ENCODE results near the gene GTF2IRD1. TPM values are rescaled to one million over a fixed set of nuclear protein-coding genes. Genes with fewer than 3 reads are reported as not detected.
A peak's percentile ranks its signal among the peaks of the same experiment; 100 is the strongest.

GTF2IRD1 gene
- total RNA-seq, 4 donors from 2014 or later = 2.8 to 27.1 (median 17.1) TPM

GRCh38 chr7:74454021-74454924 is 567 bp downstream of the GTF2IRD1 start:
- TF ChIP-seq POLR2A (IDR thresholded peaks at IDR 0.05) = no peak
- TF ChIP-seq, protein P1, sequence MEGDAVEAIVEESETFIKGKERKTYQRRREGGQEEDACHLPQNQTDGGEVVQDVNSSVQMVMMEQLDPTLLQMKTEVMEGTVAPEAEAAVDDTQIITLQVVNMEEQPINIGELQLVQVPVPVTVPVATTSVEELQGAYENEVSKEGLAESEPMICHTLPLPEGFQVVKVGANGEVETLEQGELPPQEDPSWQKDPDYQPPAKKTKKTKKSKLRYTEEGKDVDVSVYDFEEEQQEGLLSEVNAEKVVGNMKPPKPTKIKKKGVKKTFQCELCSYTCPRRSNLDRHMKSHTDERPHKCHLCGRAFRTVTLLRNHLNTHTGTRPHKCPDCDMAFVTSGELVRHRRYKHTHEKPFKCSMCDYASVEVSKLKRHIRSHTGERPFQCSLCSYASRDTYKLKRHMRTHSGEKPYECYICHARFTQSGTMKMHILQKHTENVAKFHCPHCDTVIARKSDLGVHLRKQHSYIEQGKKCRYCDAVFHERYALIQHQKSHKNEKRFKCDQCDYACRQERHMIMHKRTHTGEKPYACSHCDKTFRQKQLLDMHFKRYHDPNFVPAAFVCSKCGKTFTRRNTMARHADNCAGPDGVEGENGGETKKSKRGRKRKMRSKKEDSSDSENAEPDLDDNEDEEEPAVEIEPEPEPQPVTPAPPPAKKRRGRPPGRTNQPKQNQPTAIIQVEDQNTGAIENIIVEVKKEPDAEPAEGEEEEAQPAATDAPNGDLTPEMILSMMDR (IDR thresholded peaks at IDR 0.05) = no peak
- DNase-seq = no peak

DNA sequence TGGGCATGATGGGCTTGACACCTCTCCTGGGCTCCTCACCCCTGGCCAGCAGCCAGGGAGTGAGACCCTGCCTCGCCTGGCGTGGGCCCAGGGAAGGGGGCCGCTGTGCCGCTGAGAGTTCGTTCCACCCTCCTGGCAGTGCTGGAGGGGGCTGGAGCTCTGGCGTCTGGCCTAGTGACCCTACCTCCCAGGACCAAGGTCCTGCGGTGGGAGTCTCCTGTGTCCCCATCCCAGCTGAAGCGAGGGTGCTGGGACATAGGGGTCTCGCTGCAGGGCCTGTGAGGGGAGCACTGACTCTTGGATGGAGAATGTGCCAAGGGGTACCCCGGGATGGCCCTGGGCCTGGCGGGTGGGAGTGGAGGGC is 1.2 kb downstream of the GTF2IRD1 start:
- DNase-seq = no peak
- Histone ChIP-seq H3K9me3 (no peaks in the 10 kb centered on the region), H3K27ac (peak overlapping the region; percentile 60 to 90 (median 74)), H3K4me3 (peak overlapping the region in 3 of 4 donors; percentile 49 to 89 (median 84)), H3K27me3 (no peaks in the 10 kb centered on the region), H3K4me1 (peaks cover 3 to 31% (median 12%) of the 10 kb centered on the region in 4 donors), H3K36me3 (no peaks in the 10 kb centered on the region)
- TF ChIP-seq POLR2A (IDR thresholded peaks at IDR 0.05) = no peak
- TF ChIP-seq, protein P1 (IDR thresholded peaks at IDR 0.05) = no peak

More at GRCh38 chr7:74454021-74454924, 567 bp downstream of the GTF2IRD1 start:
- peaks cover 3 to 31% (median 12%) of the 10 kb centered on the region in 4 donors for H3K4me1 ChIP-seq
- no peaks in the 10 kb centered on the region for H3K27me3 ChIP-seq
- H3K9me3 ChIP-seq = no peaks in the 10 kb centered on the region
- H3K27ac ChIP-seq = peak overlapping the region; percentile 60 to 90 (median 74)
- peak overlapping the region; percentile 49 to 89 (median 69) for H3K4me3 ChIP-seq
- no peaks in the 10 kb centered on the region for H3K36me3 ChIP-seq

- Histone ChIP-seq H3K9me3 (no peaks in the 10 kb centered on the region), H3K4me1 (peaks cover 3 to 31% (median 12%) of the 10 kb centered on the region in 4 donors), H3K27me3 (no peaks in the 10 kb centered on the region), H3K36me3 (no peaks in the 10 kb centered on the region), H3K27ac (peak overlapping the region; percentile 60 to 90 (median 74)), H3K4me3 (peak overlapping the region in 2 of 4 donors; percentile 84 to 89)
- peak in 1 of 2 donors; percentile 72 for TF ChIP-seq POLR2A (IDR thresholded peaks at IDR 0.05)
- TF ChIP-seq, protein P1 (IDR thresholded peaks at IDR 0.05) = no peak
- peak in 2 of 3 donors; percentile 76 to 82 for DNase-seq
Measured at GRCh38 chr7:74455291-74455804, 1.6 kb downstream of the GTF2IRD1 start.

DNA sequence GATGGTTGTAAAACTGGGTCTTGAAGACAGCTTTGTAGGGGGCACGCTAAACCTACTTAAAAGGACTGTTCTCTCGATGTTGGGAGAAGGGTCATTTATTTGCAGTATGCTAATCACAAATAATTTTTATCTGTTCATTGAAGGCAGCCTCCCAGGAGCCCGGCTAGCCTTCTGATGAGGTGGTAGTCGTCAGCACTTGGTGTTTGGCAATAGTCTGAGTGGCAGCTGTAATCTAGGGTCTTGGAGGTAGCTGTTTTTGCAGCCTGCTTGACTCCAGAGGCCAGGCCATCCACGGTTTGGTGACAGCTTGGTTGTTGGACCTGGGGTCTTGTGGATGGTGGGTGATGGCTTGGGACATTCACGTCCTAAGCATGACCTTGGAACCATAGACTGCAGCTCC is 2.2 kb downstream of the GTF2IRD1 start:
- Histone ChIP-seq H3K9me3 (no peaks in the 10 kb centered on the region), H3K36me3 (no peaks in the 10 kb centered on the region), H3K27ac (peak overlapping the region in 2 of 4 donors; percentile 82 to 90), H3K4me1 (peaks cover 3 to 31% (median 12%) of the 10 kb centered on the region in 4 donors), H3K4me3 (no peak overlapping the region), H3K27me3 (no peaks in the 10 kb centered on the region)
- no peak for TF ChIP-seq POLR2A (IDR thresholded peaks at IDR 0.05)
- TF ChIP-seq, protein P1 (IDR thresholded peaks at IDR 0.05) = no peak
- DNase-seq = no peak

DNA sequence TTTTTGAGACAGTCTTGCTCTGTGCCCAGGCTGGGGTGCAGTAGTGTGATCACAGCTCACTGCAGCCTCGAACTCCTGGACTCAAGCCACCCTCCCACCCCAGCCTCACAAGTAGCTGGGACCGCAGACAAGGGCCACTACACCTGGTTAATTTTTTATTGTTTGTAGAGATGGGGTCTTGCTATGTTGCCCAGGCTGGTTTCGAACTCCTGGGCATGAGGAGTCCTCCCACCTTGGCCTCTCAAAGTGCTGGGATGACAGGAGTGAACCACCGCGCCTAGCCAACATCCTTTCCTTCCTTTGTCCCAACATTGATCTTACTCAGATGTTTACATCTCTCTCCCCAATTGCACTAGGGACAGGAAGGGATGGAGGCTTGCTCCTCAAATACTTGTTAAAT is 3.3 kb downstream of the GTF2IRD1 start:
- TF ChIP-seq, protein P1 (IDR thresholded peaks at IDR 0.05) = no peak
- TF ChIP-seq POLR2A (IDR thresholded peaks at IDR 0.05) = no peak
- Histone ChIP-seq H3K4me3 (no peak overlapping the region), H3K27me3 (no peaks in the 10 kb centered on the region), H3K36me3 (no peaks in the 10 kb centered on the region), H3K4me1 (peaks cover 3 to 31% (median 12%) of the 10 kb centered on the region in 4 donors), H3K9me3 (no peaks in the 10 kb centered on the region), H3K27ac (no peak overlapping the region)
- no peak for DNase-seq

Data from Peyer's patch (tissue), 4 donors.